Effector CD8-positive, alpha-beta T cell (primary cell): ENCODE data around the gene CFAP54.
A peak's percentile ranks its signal among the peaks of the same experiment; 100 is the strongest.
"Not testable (repeated sequence)": the region's sequence is repeated elsewhere in the genome, so short reads cannot be mapped to it uniquely, and the experiment has no call there.

Source experiments
- DNase-seq: peaks from one replicate; lab custom pipeline; 2025; lab: John Stamatoyannopoulos, UW
- total RNA-seq, 4 experiments: gene quantifications; one replicate each; lab custom pipeline; 2026; lab: John Stamatoyannopoulos, UW

Gene CFAP54, protein sequence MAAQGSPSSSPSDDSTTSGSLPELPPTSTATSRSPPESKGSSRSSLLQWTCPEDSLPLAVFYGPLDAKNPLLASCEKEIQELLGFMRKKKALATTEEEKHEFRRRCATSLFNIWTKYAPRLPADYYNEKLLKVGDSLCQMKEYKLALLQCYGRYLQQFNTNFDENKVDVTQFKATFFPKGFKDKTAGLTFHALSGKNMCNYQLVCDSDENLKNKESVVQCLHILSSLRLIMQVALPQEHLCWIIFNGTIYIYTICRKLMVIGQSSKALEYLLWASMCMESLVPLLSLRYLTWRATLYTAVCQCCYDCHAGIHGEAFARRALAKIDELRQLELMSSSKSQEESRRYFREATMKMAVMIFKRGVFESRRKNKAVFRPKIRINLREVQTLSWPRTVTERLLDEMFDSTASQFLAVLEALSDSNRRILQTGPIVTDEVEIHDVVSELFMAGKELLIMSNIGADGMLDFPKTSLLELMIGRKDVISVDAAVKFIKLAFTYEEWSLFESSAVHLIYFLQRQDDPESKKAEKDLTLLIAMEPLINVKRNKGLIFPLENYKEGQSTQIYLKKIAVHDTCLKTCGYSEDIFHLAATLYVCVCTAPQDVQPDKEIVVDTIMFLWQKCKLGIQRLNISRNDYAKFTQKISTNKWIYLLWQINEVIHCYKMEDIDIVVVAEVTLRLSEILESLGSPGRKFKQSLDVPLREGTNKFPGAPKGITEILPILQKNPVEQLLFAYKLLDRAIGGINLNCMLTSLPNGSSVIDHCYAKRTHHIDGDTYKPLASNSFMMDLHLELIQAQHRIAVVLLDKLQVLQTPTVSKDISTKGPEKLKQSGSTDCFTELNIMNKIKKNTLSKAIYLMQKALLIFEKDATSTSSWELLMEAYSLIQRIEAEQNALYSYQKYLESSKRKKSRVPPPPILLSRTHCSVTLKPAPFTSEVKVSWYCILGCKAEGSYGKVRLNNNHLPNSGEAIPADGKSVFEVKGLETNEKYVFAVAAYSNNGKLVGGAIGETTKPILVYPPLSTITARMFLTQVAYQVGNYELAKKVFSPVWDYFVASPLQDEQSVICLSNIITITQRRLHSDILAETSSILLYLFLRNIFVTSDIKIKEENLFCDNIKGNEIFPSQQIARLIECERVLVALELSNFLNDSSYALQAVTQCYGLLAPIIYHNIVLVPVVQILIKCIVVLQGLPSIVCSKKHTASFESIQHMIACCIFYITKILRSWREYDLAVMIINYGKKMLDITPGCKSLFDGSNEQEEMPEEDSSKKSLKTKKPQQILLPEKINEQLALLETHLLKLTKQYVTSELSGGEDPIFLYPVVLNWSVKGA (N-terminal part only)
- total RNA-seq: 1.2 to 4.6 (median 3.4) reads per million in 4 experiments

DNA sequence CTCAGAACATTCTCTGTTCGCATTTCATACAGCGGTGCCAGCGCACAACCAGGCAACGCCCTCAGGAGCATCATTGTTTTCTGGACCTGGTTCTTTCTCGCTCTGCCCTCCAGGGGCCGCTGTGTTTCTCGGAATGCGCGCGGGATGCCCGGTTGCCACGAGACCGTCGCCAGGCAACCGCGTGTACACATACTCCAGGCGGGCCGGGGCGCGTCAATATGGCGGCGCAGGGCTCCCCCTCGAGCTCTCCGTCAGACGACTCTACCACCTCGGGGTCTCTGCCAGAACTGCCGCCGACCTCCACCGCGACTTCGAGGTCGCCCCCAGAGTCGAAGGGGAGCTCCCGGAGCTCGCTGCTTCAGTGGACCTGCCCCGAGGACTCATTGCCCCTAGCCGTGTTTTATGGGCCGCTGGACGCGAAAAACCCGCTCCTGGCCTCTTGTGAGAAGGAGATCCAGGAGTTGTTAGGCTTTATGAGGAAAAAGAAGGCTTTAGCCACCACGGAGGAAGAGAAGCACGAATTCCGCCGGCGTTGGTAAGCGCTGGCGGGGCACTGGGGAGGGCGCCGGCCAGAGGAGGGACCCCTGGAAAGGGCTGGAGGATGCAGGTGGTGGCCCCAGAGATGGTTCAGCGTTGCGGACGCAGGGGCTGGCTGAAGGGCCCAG, at the start of gene CFAP54:
Gene CFAP54, plus strand, starts transcription at position 186 of the 665 bp plus-strand sequence. Its CDS starts 33 bp downstream, at position 219.
- peak; percentile 92 for DNase-seq

DNA sequence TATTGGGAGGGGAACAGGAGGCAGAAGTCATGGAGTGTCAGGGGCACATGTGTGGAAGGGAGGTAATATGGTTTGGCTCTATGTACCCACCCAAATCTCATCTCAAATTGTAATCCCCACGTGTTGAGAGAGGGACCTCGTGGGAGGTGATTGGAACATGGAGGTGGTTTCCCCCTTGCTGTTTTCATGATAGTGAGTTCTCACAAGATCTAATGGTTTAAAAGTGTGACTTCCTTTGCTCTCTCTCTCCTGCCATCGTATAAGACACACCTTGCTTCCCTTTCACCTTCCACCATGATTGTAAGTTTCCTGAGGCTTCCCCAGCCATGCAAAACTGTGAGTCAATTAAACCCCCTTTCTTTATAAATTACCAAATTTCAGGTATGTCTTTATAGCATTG, 47.6 kb upstream of the CFAP54 start:
- DNase-seq: no peak

DNA sequence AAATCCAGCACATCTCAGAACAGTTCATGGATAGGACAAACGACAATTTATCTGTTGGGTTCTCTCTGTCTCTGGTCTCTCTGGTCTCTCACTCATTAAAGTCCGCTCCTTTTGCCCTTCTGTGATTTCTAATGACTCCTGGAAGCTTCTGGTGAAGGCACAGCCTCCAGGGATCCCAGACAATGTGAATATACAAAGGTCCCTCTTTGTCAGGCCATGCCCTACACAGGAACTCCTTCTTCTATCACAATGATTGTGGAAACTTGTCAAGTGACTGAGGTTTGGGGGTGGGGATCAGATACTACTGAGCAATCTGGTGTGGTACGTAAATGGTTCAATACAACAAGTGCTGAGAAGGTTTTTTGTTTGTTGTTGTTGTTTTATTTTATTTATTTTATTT, 46.5 kb upstream of the CFAP54 start:
- DNase-seq: no peak

DNA sequence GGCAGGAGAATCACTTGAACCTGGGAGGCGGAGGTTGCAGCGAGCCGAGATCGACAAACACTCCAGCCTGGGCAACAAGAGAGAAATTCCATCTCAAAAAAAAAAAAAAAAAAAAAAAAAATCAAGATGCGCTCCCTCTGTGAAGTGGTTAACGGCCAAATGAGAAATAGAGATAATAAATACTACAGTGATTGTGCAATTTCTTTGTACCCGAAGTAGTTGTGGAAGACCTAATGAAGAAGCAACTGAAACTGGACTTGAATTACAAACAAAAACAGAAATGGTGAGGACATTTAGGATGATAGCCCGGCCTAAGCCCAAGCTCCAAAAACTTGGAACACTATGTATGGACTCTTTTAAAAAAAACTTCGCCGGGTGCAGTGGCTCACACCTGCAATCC, 45.0 kb upstream of the CFAP54 start:
- DNase-seq: no peak

DNA sequence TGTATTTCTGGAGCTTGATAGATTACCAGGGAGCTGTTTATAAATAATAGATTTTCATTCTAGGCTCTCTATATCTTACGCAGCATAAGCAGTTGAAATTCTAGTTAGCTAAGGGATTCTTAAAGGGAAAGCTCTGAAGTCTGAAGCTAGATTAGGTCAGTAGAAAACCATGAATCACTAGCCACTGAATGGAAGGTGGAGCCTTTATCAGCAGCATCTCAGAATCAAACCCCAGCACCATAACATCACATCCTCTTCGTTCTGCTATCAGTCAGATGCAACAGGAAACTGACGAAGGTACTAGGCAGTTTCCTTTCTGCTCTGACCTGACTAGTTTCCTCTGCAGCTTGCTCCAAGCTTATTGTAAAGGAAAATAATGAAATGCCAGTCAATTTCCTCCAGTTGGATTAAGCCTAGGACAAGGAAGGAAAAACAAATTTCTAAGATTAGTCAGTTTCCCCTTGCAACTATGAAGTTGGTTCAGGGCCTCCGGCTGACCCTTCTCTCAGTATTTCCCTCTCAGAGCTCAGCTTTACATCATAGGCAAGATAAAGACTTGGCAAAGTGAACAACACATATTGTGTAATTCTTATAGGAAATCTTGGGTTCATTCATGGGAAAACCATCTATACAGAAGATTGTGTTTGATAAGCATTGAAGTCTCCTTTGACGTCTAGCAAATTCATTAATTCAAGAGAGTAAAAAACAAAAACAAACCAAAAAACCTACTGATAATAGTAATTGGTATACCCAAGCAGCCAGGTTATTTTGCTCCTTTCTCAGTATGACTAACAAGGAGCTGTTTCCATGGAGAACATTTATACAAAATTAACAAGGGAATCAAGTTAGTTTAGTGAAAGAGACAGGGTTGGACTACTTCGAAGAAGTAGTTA, 43.4 kb upstream of the CFAP54 start:
- peak; percentile 7 for DNase-seq

DNA sequence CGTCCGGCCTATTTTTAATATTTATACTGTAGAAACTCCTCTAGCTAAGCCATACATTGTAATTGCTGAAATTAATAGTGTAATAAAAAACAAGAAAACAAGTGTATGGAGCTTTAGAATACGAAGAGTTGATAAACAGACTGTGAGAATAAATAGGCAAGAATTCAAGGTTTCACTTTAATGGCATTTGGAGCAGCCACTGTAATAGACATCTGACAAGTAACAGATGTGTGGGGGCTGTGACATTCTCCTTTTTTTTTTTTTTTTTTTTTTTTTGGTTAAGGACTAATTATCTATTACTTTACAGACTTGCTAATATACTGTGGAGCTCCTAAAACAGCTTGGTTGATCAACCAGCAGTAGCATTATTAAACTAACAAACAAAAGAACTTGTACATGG, 42.1 kb upstream of the CFAP54 start:
- DNase-seq: no peak

DNA sequence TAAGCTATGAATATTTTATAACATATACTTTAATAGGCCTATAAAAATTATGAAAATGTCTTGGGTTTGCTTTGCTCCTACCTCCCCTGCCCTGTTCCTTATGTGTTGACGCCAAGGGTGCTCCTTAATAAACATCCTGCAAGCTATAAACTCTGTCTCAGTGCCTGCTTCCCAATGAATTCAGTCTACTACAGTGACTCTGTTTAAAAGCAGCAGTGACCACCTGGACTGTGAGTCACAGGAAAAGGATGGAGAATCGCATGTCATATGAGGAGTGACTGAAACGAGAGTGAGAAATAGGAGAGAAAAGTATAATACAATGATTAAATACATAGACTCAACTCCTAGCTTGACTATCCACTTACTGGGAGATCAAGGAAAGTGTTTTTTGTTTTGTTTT, 41.1 kb upstream of the CFAP54 start:
- DNase-seq: no peak

DNA sequence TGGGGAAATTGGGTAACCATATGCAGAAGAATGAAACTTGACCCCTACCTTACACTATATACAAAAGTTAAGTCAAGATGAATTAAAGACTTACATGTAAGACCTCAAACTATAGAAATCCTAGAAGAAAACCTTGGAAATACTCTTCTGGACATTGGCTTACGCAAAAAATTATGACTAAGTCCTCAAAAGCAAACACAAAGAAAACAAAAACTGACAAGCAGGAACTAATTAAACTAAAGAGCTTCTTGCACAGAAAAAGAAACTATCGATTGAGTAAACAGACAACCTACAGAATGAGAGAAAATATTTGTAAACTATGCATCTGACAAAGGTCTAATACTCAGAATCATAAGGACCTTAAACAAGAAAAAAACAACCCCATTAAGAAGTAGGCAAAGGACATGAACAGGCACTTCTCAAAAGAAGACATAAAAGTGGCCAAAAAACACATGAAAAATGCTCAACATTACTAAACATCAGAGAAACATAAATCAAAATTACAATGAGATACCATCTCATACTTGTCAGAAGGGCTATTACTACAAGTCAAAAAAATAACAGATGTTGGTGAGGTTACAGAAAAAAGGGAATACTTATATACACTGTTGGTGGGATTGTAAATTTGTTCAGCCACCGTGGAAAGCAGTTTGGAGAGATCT, 37.0 kb upstream of the CFAP54 start:
- DNase-seq: no peak

DNA sequence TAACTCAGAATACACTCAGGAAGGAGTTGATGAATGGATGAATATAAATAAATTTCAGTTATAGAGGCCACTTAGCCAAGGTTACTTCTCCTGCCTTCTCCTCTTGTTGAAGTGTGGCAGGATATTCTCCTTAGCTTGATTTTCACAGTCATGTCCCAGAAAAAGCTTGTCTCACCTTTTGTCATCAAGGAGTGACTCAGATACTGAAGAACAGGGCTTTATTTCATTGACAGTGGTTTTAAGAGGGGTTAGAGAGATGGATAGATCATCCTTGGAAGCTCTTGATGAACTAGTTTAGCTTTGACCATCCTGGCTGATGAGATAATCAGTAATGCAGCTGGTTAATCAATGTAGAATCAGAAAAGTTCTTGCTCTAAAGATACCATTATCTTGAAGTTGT, 35.0 kb upstream of the CFAP54 start:
- no peak for DNase-seq

DNA sequence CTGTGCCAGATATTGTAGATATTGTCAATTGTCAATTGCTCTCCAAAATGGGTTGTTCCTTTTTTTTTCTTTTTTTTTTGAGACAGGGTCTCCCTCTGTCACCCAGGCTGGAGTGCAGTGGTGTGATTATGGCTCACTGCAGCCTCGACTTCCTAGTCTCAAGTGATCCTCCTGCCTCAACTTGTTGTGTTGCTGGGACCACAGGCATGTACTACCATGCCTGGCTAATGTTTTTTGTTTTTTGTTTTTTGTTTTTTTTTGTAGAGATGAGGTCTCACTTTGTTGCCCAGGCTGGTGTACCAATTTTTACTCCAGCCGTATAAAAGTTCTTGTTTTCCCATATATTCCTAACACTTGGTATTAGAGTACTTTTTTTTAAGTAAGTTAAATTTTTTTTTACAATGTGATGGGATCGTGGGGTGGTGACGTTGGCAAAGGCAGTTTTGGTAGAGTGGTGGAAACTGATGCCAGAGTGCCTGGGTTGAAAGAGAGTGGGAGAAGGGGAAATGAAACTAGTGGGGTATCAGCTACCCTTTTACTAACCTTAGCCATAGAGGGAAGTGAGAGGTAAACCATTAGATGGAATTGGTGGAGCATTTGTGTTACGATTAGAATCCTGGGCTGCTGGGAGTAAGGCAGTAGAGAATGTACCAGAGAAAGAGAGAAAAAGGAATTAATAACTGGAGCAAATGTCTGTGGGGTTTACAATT, 33.0 kb upstream of the CFAP54 start:
- no peak for DNase-seq

DNA sequence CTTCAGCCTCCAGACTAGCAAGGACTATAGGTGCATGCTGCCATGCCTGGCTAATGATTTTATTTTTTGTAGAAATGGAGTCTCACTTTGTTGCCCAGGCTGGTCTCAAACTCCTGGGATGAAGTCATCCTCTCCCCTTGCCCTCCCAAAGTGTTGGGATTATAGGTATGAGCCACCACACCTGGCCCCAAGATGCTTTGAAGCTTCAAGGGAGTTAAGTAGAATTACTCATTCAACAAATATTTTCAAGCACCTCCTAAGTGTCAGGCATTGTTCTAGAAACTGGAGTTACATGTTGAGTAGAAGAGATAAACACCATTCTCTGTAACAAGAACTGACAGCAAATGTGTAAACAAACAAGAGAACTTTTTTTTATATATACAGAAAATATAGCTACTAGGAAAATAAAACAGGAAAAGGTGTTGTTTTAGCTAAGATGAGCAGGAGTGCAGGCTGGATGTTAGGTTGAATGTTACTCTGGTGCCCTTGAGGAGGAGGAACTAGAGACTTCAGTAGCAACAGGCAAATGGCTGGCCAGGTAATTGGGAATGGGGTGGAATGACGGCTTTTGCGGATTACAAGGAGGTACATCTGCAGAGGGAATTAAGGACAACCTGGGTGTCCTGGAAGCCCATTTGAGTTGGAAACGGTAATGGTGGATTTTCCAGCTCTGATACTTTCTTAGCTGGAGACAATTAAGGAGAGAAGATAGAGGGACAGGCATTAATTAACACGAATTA, 32.0 kb upstream of the CFAP54 start:
- no peak for DNase-seq

DNA sequence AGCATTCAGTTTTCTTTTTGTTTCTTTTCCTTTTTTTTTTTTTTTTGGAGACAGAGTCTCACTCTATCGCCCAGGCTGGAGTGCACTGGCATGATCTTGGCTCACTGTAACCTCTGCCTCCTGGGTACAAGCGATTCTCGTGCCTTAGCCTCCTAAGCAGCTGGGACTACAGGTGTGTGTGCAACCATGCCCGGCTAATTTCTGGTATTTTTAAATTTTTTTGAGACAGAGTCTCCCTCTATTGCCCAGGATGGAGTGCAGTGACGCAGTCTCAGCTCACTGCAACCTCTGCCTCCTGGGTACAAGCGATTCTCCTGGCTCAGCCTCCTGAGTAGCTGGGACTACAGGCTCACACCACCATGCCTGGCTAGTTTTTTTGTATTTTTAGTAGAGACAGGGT, 30.1 kb upstream of the CFAP54 start:
- not testable (repeated sequence) for DNase-seq

DNA sequence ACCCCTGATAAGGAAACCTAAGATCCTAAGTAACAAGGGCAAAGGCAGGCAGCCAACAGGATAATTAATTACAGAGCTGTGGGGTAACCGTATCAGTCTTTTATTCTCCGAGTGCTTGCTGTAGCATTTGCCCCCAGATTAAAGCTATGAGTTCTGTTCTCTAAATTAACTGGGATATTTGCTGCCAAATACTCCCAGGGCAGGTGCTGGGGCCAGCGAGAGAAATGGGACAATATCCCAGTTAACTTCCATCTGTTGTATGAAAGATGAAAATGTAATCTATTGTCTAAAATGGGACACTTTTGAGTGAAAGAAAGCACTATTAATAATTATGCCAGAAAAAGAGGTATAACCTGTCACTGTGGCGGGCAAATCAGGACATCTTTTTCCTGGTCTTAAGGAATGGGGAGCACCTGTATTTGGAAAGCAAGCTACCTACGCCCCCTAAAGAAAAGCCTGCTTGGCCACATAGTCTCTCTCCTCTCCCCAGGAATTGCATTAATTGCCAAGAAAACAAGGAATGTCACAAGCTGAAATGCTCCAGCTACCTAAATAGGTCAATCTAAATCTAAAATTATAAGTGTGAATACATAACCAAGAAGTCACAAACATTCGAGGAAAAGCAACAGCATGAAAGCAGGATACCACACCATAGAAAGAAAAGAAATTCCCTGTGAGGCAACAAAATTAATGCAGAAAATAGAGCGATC, 26.7 kb upstream of the CFAP54 start:
- DNase-seq: no peak

DNA sequence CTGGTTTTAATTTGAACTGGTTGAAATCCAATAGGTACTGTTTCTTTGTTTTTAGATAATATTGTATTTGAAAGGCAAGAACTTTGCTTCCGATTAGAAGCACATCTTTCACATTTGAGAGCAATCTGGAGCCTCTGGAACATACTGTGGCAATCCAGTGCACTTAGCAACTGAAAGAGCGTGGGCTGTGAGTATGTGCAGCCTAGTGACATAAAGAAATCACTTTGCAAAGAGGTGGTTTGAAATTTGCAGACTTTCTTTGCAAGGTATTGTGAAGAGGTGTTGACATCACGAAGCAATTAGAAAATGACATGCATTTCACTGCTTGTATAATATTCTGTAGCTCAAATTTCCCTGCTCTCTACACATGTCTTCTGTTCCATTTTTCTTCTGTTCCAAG, 23.5 kb upstream of the CFAP54 start:
- no peak for DNase-seq

DNA sequence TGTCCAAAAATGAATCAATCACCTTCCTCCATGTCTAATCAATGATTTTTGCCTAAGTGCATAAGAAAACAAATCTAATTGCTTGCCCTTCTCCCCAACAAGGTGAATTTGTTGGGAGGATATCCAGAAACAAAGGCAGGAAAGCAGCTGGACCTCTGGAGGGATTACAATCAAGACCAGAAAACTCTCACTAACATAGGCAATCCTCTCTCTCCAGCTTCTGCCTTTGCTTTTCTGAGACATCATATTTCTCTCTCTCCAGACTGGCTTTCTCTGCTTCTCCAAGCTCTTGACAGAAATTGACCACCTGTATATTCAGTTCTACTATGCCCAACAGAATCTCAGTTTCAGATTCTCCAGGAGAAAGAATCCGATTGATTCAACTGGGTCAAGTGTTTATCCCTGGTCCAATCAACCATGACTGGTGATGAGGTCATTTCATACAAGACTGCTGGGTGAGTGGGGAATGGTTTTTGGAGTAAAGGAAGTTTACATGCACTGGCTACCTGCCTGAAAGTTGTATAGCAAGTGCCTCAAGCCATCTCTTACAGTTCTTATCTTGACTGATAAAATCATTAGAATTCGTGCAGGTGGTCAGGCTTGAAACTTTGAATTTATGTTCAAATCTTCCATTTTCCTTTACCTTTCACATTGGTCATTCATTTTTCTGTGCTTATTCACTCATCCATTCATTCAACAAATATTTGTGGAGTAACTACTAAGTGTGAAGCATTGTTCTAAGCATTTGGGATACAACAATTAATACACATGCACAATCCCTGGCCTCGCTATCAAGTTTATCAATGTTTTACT, 22.2 kb upstream of the CFAP54 start:
- DNase-seq: no peak

DNA sequence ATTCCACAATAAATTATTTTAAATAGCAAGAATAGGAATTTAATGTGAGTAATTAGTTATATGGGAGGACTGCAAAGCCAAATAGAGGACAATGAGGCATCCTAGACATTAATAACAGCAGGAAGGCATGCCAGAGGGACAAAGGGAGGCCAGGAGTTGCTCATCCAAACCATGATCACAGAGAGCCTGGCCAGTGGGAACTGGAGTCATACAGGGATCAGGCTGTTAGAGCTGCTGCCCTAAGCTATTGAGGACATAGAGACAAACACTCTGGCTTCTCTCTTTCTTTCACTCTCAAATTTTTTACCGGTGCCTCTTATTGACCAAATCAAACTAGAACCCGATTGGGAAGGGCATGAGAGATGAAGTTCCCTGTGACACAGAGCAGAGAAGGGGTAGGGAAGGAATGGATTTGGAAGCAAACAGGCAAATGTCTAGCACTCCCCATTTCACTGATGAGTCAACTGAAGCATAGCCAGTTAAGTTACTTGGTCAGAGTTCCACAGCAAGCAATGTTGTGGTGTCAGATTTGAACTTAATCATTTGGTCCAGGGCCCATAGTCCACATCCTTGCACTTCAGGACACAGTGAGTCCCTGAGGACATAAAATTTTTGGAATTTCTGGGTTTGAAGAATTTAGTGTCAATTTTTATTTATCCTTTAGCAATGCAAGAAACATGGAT, 17.9 kb upstream of the CFAP54 start:
- no peak for DNase-seq
